CD14-positive monocyte (primary cell): ENCODE measurements around the gene MYL3. TPM values are rescaled to one million over a fixed set of nuclear protein-coding genes. Genes with fewer than 3 reads are reported as not detected.

Source experiments
- DNase-seq, 3 donors: peaks; one replicate each; pipeline ENCODE4 v3.0.0-alpha.2; 2011 to 2022
- H2AFZ ChIP-seq: 2 replicates; pipeline ENCODE4 v1.6.0; 2012; ENCODE audit warnings: mild to moderate bottlenecking, low read depth, low read length, inconsistent platforms; ENCODE audit not compliant: insufficient read depth, poor library complexity, severe bottlenecking
- H3K27ac ChIP-seq, 2 donors: 1 replicate in 1 of 2; 2 replicates in 1 of 2; pipeline ENCODE4 v1.5.1; 2012 to 2013; ENCODE audit warnings: low read length in 2 of 2, control low read depth in 1 of 2, inconsistent platforms in 1 of 2, low read depth in 1 of 2, mild to moderate bottlenecking in 1 of 2
- H3K27me3 ChIP-seq, 2 donors: one replicate each; pipeline versions ENCODE4 v1.6.0 to v1.6.1; 2011 to 2013; ENCODE audit warnings: low read length in 2 of 2; ENCODE audit not compliant: control insufficient read depth in 2 of 2, insufficient read depth in 2 of 2
- H3K36me3 ChIP-seq, 2 donors: replicated peaks in 1 of 2; 1 replicate in 1 of 2; 2 replicates in 1 of 2; pipeline versions ENCODE4 v1.5.1 to v1.6.1; 2012 to 2013; ENCODE audit warnings: low read length in 2 of 2, control low read depth in 1 of 2, inconsistent platforms in 1 of 2, mild to moderate bottlenecking in 1 of 2; ENCODE audit not compliant: insufficient read depth in 2 of 2, control insufficient read depth in 1 of 2
- H3K4me1 ChIP-seq, 2 donors: 1 replicate in 1 of 2; 2 replicates in 1 of 2; pipeline versions ENCODE4 v1.5.1 to v1.6.1; 2012 to 2013; ENCODE audit warnings: low read length in 2 of 2, control low read depth in 1 of 2, inconsistent platforms in 1 of 2, mild to moderate bottlenecking in 1 of 2, moderate library complexity in 1 of 2; ENCODE audit not compliant: insufficient read depth in 2 of 2, control insufficient read depth in 1 of 2
- H3K4me2 ChIP-seq: replicated peaks from 2 replicates; pipeline ENCODE3; 2012; ENCODE audit warnings: low read length, moderate library complexity, mild to moderate bottlenecking; ENCODE audit not compliant: poor library complexity, severe bottlenecking; ENCODE audit errors: extremely low read depth
- H3K4me3 ChIP-seq, 3 experiments: fragments of 200-600 bp in 1 of 3; sonication (generic) in 1 of 3; replicated peaks in 1 of 3; 1 replicate in 2 of 3; 2 replicates in 1 of 3; pipeline ENCODE4 v1.5.1; 2011 to 2013; ENCODE audit warnings: low read length in 3 of 3, mild to moderate bottlenecking in 3 of 3, control low read depth in 2 of 3, low read depth in 2 of 3, inconsistent platforms in 1 of 3, moderate library complexity in 1 of 3
- H3K79me2 ChIP-seq: 2 replicates; pipeline ENCODE4 v1.6.0; 2012; ENCODE audit warnings: mild to moderate bottlenecking, control low read depth, inconsistent platforms, low read length, moderate library complexity; ENCODE audit not compliant: insufficient read depth
- H3K9ac ChIP-seq: 2 replicates; pipeline ENCODE4 v1.6.0; 2017; ENCODE audit warnings: low read length, mild to moderate bottlenecking; ENCODE audit not compliant: insufficient read depth, poor library complexity, severe bottlenecking
- H3K9me3 ChIP-seq, 2 donors: replicated peaks in 1 of 2; 1 replicate in 1 of 2; 2 replicates in 1 of 2; pipeline versions ENCODE4 v1.5.1 to v1.6.1; 2012 to 2013; ENCODE audit warnings: low read length in 2 of 2, control low read depth in 1 of 2; ENCODE audit not compliant: control insufficient read depth in 1 of 2, insufficient read depth in 1 of 2
- H4K20me1 ChIP-seq: 2 replicates; pipeline ENCODE4 v1.6.0; 2012; ENCODE audit warnings: mild to moderate bottlenecking, low read length, control low read depth, moderate library complexity; ENCODE audit not compliant: insufficient read depth
- H3K27ac Mint-ChIP-seq, 7 donors: one replicate each; pipeline ENCODE4 v1.8.0; 2020; ENCODE audit warnings: mild to moderate bottlenecking in 7 of 7, mixed read lengths in 7 of 7, moderate library complexity in 6 of 7, inconsistent platforms in 2 of 7
- H3K27me3 Mint-ChIP-seq, 3 donors: one replicate each; pipeline ENCODE4 v1.8.0; 2021 to 2022; ENCODE audit warnings: low read depth in 3 of 3, mild to moderate bottlenecking in 3 of 3, mixed read lengths in 3 of 3, moderate library complexity in 3 of 3, inconsistent platforms in 1 of 3
- H3K36me3 Mint-ChIP-seq, 2 donors: one replicate each; pipeline ENCODE4 v1.8.0; 2020; ENCODE audit warnings: mixed read lengths in 2 of 2, inconsistent platforms in 1 of 2, mild to moderate bottlenecking in 1 of 2
- H3K4me1 Mint-ChIP-seq: one replicate; pipeline ENCODE4 v1.8.0; 2020; ENCODE audit warnings: mild to moderate bottlenecking, mixed read lengths
- H3K4me3 Mint-ChIP-seq, 2 donors: one replicate each; pipeline ENCODE4 v1.8.0; 2020; ENCODE audit warnings: mild to moderate bottlenecking in 2 of 2, mixed read lengths in 2 of 2, moderate library complexity in 1 of 2
- H3K9me3 Mint-ChIP-seq, 7 donors: one replicate each; pipeline ENCODE4 v1.8.0; 2020 to 2022; ENCODE audit warnings: mixed read lengths in 7 of 7, mild to moderate bottlenecking in 6 of 7, moderate library complexity in 6 of 7, inconsistent platforms in 2 of 7
- WGBS: methylation state at CpG from one replicate; pipeline ENCODE4 v1.1.5; 2013; ENCODE audit warnings: missing lambda C conversion rate; ENCODE audit not compliant: insufficient coverage; 5-methylcytosine and 5-hydroxymethylcytosine counted together
- intact Hi-C, 2 donors: fragments of 100-400 bp; cut with micrococcal nuclease; formaldehyde crosslinking; loops; one replicate each; pipeline versions ENCODE4 v1.15.0 to v1.15.1; 2023
- polyA plus RNA-seq, 3 donors: library from polyadenylated mRNA; depleted of rRNA in 1 of 3; unstranded in 2 of 3; stranded (reverse) in 1 of 3; fragments of 300-500 nt in 2 of 3; fragments of >200 nt in 1 of 3; fragmentation: Illumina TruSeq in 2 of 3; gene quantifications; 1 replicate in 2 of 3; 2 replicates in 1 of 3; pipeline ENCODE4 v1.2.3, GENCODE V29; 2012 to 2021
- TF ChIP-seq, protein P1 (sequence below): fragments of 200-600 bp; IDR thresholded peaks from one replicate; pipeline ENCODE4 v1.8.0; 2022; ENCODE audit warnings: antibody characterized with exemption, mild to moderate bottlenecking

The MYL3 gene
- polyA plus RNA-seq, 3 donors: not detected

DNA sequence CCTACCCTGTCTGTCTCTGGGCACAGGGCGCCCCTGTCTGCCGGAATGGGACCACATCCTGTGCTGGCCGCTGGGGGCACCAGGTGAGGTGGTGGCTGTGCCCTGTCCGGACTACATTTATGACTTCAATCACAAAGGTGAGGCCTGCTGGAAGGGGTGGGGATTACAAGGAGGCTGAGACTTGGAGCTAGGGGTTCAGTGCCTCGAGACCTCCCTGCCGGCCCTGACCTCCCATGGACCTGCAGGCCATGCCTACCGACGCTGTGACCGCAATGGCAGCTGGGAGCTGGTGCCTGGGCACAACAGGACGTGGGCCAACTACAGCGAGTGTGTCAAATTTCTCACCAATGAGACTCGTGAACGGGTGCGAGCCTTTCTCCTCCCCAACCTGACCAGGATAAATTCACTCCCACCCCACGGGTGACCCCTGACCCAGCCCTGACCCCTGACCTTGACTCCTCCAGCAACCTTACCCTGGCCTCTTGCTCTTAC lies 34.6 kb upstream of the MYL3 start:
- Histone ChIP-seq H3K36me3 (no peaks in the 10 kb centered on the region), H3K79me2 (no peaks in the 10 kb centered on the region), H3K27ac (no peak overlapping the region), H3K9me3 (no peaks in the 10 kb centered on the region), H4K20me1 (no peaks in the 10 kb centered on the region), H3K4me1 (peaks cover under 1 to 6% of the 10 kb centered on the region in 2 donors), H3K27me3 (peaks cover 3 to 27% of the 10 kb centered on the region in 2 donors), H2AFZ (no peak overlapping the region), H3K4me2 (no peak overlapping the region), H3K4me3 (no peak overlapping the region), H3K9ac (no peak overlapping the region)
- Mint-ChIP-seq H3K27me3 (peaks cover 26 to 63% (median 37%) of the 10 kb centered on the region in 3 donors), H3K4me3 (peak overlapping the region in 1 of 2 donors; percentile 75), H3K36me3 (no peaks in the 10 kb centered on the region), H3K4me1 (peaks cover 17% of the 10 kb centered on the region), H3K27ac (no peak overlapping the region), H3K9me3 (peaks cover 0 to 3% (median 0%) of the 10 kb centered on the region in 7 donors)
- intact Hi-C loops: no loop called here
- TF ChIP-seq, protein P1, sequence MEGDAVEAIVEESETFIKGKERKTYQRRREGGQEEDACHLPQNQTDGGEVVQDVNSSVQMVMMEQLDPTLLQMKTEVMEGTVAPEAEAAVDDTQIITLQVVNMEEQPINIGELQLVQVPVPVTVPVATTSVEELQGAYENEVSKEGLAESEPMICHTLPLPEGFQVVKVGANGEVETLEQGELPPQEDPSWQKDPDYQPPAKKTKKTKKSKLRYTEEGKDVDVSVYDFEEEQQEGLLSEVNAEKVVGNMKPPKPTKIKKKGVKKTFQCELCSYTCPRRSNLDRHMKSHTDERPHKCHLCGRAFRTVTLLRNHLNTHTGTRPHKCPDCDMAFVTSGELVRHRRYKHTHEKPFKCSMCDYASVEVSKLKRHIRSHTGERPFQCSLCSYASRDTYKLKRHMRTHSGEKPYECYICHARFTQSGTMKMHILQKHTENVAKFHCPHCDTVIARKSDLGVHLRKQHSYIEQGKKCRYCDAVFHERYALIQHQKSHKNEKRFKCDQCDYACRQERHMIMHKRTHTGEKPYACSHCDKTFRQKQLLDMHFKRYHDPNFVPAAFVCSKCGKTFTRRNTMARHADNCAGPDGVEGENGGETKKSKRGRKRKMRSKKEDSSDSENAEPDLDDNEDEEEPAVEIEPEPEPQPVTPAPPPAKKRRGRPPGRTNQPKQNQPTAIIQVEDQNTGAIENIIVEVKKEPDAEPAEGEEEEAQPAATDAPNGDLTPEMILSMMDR: no peak
- no peak for DNase-seq
- WGBS: 84% methylated on average over 13 of the region's 15 CpGs

- no peak overlapping the region for H3K4me2 ChIP-seq
- no peak overlapping the region for H3K9ac ChIP-seq
- H3K27ac ChIP-seq: no peak overlapping the region
- no peak overlapping the region for H2AFZ ChIP-seq
- peaks cover 3 to 31% of the 10 kb centered on the region in 2 donors for H3K27me3 ChIP-seq
- H3K4me3 ChIP-seq: no peak overlapping the region
- DNase-seq: no peak
- Mint-ChIP-seq H3K36me3 (no peaks in the 10 kb centered on the region), H3K4me1 (peaks cover 22% of the 10 kb centered on the region), H3K9me3 (peaks cover 0 to 3% (median 0%) of the 10 kb centered on the region in 7 donors), H3K4me3 (no peak overlapping the region), H3K27me3 (peaks cover 28 to 70% (median 40%) of the 10 kb centered on the region in 3 donors), H3K27ac (no peak overlapping the region)
- H3K36me3 ChIP-seq: no peaks in the 10 kb centered on the region
- TF ChIP-seq, protein P1: no peak
- no peaks in the 10 kb centered on the region for H3K79me2 ChIP-seq
- H3K4me1 ChIP-seq: peaks cover 8 to 9% of the 10 kb centered on the region in 2 donors
- 100% methylated on average over 1 of the region's 2 CpGs for WGBS
- intact Hi-C loops: no loop called here
- no peaks in the 10 kb centered on the region for H4K20me1 ChIP-seq
- no peaks in the 10 kb centered on the region for H3K9me3 ChIP-seq
Observed at GRCh38 chr3:46897031-46897430, 33.8 kb upstream of the MYL3 start.
